K562 (cell line): ENCODE measurements around the gene SLC5A3. TPM values are rescaled to one million over a fixed set of nuclear protein-coding genes. Genes with fewer than 3 reads are reported as not detected.

Source experiments
- DACH1 ChIP-seq: fragments of 450-650 bp; IDR thresholded peaks from 2 replicates; pipeline ENCODE4 v1.6.1; 2018; ENCODE audit not compliant: partially characterized antibody
- ELF4 ChIP-seq: fragments of 450-650 bp; formaldehyde crosslinking; IDR thresholded peaks from 2 replicates; pipeline ENCODE4 v1.4.0; 2022; ENCODE audit warnings: missing genetic modification characterization
- EP400 ChIP-seq: fragments of 450-650 bp; IDR thresholded peaks from 2 replicates; pipeline ENCODE4 v1.6.1; 2017; ENCODE audit warnings: antibody characterized with exemption, mild to moderate bottlenecking, moderate library complexity
- FOXM1 ChIP-seq, 2 experiments: fragments of 450-650 bp in 1 of 2; sonication (generic) in 1 of 2; formaldehyde crosslinking in 1 of 2; IDR thresholded peaks; 2 replicates each; pipeline versions ENCODE4 v1.6.1 to v1.9.0; 2017 to 2022; ENCODE audit warnings: low read depth in 2 of 2, mild to moderate bottlenecking in 2 of 2, missing genetic modification reagents in 1 of 2, moderate library complexity in 1 of 2
- FOXO4 ChIP-seq: fragments of 450-650 bp; formaldehyde crosslinking; IDR thresholded peaks from 2 replicates; pipeline ENCODE4 v1.4.0; 2020; ENCODE audit warnings: mild to moderate bottlenecking, moderate library complexity
- GATAD2B ChIP-seq: fragments of 450-650 bp; IDR thresholded peaks from 2 replicates; pipeline ENCODE4 v1.6.1; 2017; ENCODE audit warnings: mild to moderate bottlenecking, borderline replicate concordance
- HDAC1 ChIP-seq, 2 experiments: fragments of 450-650 bp; IDR thresholded peaks; 2 replicates each; pipeline ENCODE4 v1.6.1; 2016 to 2017; ENCODE audit warnings: inconsistent platforms in 1 of 2, mild to moderate bottlenecking in 1 of 2, moderate library complexity in 1 of 2
- PPARD ChIP-seq: fragments of 250-450 bp; sonication (Bioruptor Pico); IDR thresholded peaks from 2 replicates; pipeline ENCODE4 v1.8.0; 2022; ENCODE audit warnings: inconsistent platforms, mild to moderate bottlenecking, moderate library complexity
- RAD21 ChIP-seq, 2 experiments: fragments of 250-450 bp in 1 of 2; fragments of 450-650 bp in 1 of 2; sonication (Bioruptor Pico) in 1 of 2; formaldehyde crosslinking in 1 of 2; IDR thresholded peaks in 1 of 2; conservative IDR thresholded peaks in 1 of 2; 2 replicates each; pipeline versions ENCODE4 v1.4.0 to v1.8.0; 2020 to 2022; ENCODE audit warnings: mild to moderate bottlenecking in 2 of 2, moderate library complexity in 1 of 2
- SIRT6 ChIP-seq: IDR thresholded peaks from one replicate; pipeline ENCODE4 v1.6.1; 2012; ENCODE audit warnings: low read depth, mild to moderate bottlenecking, control low read depth, inconsistent platforms, low read length, moderate library complexity
- SP2 ChIP-seq: IDR thresholded peaks from 2 replicates; pipeline ENCODE4 v1.6.1; 2011; ENCODE audit warnings: mild to moderate bottlenecking, low read depth, low read length, moderate library complexity; ENCODE audit not compliant: poor library complexity, severe bottlenecking; ENCODE audit errors: extremely low read depth
- THRA ChIP-seq: fragments of 450-650 bp; IDR thresholded peaks from 2 replicates; pipeline ENCODE4 v1.6.1; 2017; ENCODE audit warnings: mild to moderate bottlenecking, moderate library complexity
- ZBTB43 ChIP-seq: sonication (generic); formaldehyde crosslinking; IDR thresholded peaks from 2 replicates; pipeline ENCODE4 v1.8.0; 2023; ENCODE audit warnings: mild to moderate bottlenecking, missing genetic modification reagents
- ZBTB49 ChIP-seq: sonication (generic); formaldehyde crosslinking; IDR thresholded peaks from 2 replicates; pipeline ENCODE4 v1.8.0; 2022; ENCODE audit warnings: missing genetic modification reagents, mild to moderate bottlenecking, borderline replicate concordance
- ZBTB9 ChIP-seq: fragments of 450-650 bp; formaldehyde crosslinking; IDR thresholded peaks from 2 replicates; pipeline ENCODE4 v1.4.0; 2020; ENCODE audit warnings: mild to moderate bottlenecking, moderate library complexity
- ZFP30 ChIP-seq: fragments of 250-450 bp; sonication (Bioruptor Pico); IDR thresholded peaks from 2 replicates; pipeline ENCODE4 v1.8.0; 2022; ENCODE audit warnings: moderate library complexity, mild to moderate bottlenecking, inconsistent platforms, borderline replicate concordance
- ZNF232 ChIP-seq: sonication (generic); formaldehyde crosslinking; IDR thresholded peaks from 2 replicates; pipeline ENCODE4 v1.8.0; 2022; ENCODE audit warnings: mild to moderate bottlenecking, missing genetic modification reagents
- ZNF408 ChIP-seq: fragments of 250-450 bp; sonication (Bioruptor Pico); IDR thresholded peaks from 2 replicates; pipeline ENCODE4 v1.4.0; 2020; ENCODE audit warnings: low read depth, mild to moderate bottlenecking, moderate library complexity
- ZNF77 ChIP-seq: fragments of 250-450 bp; sonication (Bioruptor Pico); IDR thresholded peaks from 2 replicates; pipeline ENCODE4 v1.5.0; 2020
- ZNF780A ChIP-seq: fragments of 250-450 bp; sonication (Bioruptor Pico); IDR thresholded peaks from 2 replicates; pipeline ENCODE4 v1.5.0; 2021; ENCODE audit warnings: mild to moderate bottlenecking
- polyA plus RNA-seq, 8 experiments: library from polyadenylated mRNA; depleted of rRNA in 4 of 8; stranded (reverse) in 5 of 8; unstranded in 3 of 8; fragments of >200 nt; fragmentation: Nextera tagmentation in 2 of 8; fragmentation: Illumina TruSeq in 1 of 8; extraction: Ambion mirVana in 2 of 8; extraction: Trizol in 1 of 8; gene quantifications; 2 replicates each; pipeline versions ENCODE4 v1.2.1 to v1.2.3, GENCODE V29; 2011 to 2014; ENCODE audit warnings: inconsistent platforms in 1 of 8, missing spikeins in 1 of 8
- total RNA-seq, 7 experiments: library from RNA; depleted of rRNA in 6 of 7; stranded (reverse); fragments of >200 nt in 6 of 7; fragmentation: Illumina TruSeq in 2 of 7; extraction: Trizol in 2 of 7; gene quantifications; 2 replicates each; pipeline versions ENCODE4 v1.2.1 to v1.2.3, GENCODE V29; 2011 to 2021; ENCODE audit warnings: low replicate concordance in 1 of 7

Gene SLC5A3
- total and polyA plus RNA-seq, 9 of the 15 experiments (the other 6 are each of a cell fraction or from before 2014, with no cell fraction given) = 2.9 to 20.6 (median 9.0) TPM

- TF ChIP-seq ZNF408 (CRISPR knock-in tag) (no peak), GATAD2B (peak; percentile 88; the same call in 1 of the 2 replicates), HDAC1 (IDR thresholded peaks at IDR 0.05) (peak in 1 of 2 experiments; percentile 85; a peak in 2 of 4 replicates), FOXO4 (CRISPR knock-in tag) (no peak), ZNF77 (CRISPR knock-in tag) (no peak), ZFP30 (CRISPR knock-in tag) (no peak), ZBTB43 (CRISPR knock-in tag) (no peak), SIRT6 (no peak), ELF4 (CRISPR knock-in tag) (peak; percentile 94; the same call in 1 of the 2 replicates), DACH1 (peak; percentile 85), EP400 (0 out of 2 replicates have a peak, but pooled peaks have one; percentile 40), ZNF780A (no peak), ZBTB49 (CRISPR knock-in tag) (no peak), FOXM1 (IDR thresholded peaks at IDR 0.05; ENCODE audit: low read depth) (peak; percentile 97), FOXM1 (CRISPR knock-in tag; IDR thresholded peaks at IDR 0.05; ENCODE audit: low read depth) (no peak), RAD21 (CRISPR knock-in tag; conservative IDR thresholded peaks at IDR 0.05 in 1 of 2, IDR thresholded peaks at IDR 0.05 in 1 of 2) (no peak), ZBTB9 (peak; percentile 85), PPARD (no peak), THRA (no peak), ZNF232 (CRISPR knock-in tag) (no peak), SP2 (no peak)
Observed at GRCh38 chr21:34110594-34111202, 37.3 kb downstream of the SLC5A3 start (continued).
